GM21447 (cell line): ENCODE measurements around the gene SEMA3G.
A peak's percentile ranks its signal among the peaks of the same experiment; 100 is the strongest.

Experiments used
- ATAC-seq: cut with Tn5 transposase; IDR thresholded peaks from one replicate; pipeline ENCODE4 v1.9.1; 2021; ENCODE audit not compliant: unreplicated experiment

Gene SEMA3G

DNA sequence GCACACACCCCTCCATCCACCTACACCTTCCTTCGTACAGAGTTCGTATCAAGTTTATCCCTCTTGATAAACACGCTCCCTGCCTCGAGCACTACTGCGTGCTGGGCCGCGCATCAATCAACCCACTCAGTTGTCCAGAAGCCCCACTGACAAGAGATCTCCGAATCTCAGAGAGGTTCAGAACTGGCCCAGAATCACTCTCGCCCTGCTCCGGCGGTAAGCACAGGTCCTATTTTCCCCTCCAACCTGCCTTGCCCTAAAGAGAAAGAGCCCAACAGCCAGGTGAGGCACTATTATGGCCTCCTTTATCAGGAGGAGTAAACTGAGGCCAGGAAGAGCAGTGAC, 10.0 kb upstream of the SEMA3G start:
- ATAC-seq = peak; percentile 2

DNA sequence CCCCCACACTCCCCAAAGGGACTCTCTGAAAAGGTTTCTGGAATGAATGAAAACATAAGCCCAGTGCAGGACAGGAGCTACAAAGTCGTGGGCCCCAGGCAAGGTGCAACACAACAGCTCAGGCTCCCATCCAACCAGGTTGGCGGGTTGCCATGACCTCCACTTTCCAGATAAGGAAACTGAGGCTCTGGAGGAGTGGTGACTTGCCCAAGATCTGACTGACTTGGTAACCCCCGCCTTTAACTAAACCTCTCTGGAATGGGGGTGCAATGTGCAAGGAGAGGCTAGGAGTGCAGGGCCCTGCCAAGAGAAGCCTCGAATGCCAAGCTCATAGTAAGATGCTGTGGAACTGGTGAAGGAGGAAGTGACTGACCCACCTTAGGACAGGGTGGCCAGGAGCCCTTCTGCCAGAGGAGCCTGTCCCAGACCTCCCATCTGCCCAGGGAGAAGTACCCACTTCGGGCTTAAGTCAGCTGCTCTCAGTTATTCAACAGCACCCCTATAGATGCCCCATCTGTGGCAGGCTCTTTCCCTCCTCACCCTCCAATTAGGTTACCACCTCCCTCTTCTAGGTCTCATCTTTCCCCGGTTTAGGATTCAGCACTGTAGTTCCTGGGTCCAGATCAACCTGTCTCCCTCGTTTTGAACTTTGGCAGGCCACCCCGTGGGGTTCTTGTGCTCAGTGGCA, 9.5 kb upstream of the SEMA3G start:
- no peak for ATAC-seq

DNA sequence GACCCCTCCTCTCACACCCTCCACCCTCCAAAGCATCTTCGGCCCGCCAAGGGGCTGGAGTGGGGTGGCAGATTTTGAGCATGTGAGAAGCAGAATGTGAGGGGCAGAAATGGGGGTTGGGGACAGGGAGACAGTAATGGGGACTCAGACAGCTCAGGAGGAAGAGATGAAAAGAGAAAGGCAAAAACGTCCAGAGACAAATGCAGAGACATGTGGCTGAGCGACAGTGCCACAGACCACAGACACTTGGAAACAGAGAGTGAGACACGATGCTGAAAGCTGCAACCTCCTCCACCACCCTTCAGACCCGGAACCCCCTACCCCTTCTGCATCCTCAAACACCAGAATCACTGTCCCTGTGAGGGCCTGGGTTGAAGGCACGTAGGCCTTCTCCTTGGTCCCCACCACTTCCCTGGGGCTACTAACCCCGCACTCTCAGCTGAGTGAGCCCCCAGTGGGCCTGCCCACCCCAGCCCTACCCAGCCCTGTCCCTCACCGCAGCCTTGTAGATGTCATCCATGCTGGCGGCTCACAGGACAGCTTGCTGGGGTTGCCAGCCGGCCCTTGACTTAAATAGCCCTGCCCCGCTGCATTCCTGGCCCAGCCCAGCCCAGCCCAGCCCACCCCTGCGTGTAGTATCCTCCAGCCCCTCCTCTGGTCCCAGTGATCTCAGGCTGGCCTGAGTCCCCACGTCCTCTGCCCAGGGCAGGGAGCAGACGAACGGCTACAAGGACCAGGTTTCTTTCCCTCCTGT, 8.8 kb upstream of the SEMA3G start, which contains the start of gene TNNC1:
TSS of gene TNNC1 (minus strand) at position 546 of the 754 bp plus-strand sequence. CDS start at position 520, 26 bp downstream.
- ATAC-seq = no peak

DNA sequence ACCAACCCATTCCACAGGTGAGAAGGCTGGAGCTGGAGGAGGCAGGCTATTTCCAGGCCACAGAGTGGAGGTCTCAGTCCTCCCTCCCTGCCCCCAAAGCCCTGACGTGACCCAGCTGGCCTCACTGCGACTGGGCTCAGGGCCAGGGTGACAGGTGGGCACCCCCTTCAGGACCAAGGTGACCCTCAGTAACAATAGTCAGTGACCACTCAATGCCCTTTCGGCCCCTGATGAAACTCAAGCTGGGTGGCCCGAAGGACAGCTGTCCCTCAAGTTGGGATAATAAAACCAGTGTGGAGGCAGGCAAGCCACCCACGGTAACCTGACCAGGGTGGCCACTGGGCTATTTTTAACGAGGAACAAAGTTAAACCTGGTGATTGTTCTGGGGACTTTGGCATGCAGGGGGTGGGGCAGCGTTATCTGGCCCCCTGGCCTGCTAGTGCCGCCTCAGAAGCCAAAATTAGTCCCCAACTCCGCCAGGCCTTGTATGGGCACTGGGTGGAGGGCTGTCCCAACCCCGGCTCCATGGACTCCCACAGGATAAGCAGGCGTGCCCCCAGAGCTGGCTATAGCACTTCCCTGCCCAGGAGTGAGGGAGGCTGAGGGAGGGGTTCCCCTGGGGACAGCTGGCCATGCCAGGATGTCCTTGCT, 7.8 kb upstream of the SEMA3G start:
- ATAC-seq = no peak

DNA sequence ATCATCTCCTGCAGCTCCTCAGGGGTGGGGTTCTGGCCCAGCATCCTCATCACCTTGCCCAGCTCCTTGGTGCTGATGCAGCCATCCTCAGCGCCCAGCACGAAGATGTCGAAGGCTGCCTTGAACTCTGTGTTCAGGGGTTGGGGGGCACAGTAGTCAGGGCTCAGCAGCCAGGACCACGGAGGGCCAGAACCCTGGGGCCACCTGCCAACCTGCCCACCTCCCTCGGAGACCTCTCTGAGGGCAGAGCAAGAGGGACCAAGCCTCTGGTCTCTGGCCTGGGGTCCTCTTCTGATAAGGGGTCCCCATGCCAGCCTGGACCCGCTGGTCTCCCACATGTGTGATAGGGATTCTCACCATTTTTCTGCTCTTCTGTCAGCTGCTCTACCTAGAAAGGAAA, 7.2 kb upstream of the SEMA3G start:
- no peak for ATAC-seq

DNA sequence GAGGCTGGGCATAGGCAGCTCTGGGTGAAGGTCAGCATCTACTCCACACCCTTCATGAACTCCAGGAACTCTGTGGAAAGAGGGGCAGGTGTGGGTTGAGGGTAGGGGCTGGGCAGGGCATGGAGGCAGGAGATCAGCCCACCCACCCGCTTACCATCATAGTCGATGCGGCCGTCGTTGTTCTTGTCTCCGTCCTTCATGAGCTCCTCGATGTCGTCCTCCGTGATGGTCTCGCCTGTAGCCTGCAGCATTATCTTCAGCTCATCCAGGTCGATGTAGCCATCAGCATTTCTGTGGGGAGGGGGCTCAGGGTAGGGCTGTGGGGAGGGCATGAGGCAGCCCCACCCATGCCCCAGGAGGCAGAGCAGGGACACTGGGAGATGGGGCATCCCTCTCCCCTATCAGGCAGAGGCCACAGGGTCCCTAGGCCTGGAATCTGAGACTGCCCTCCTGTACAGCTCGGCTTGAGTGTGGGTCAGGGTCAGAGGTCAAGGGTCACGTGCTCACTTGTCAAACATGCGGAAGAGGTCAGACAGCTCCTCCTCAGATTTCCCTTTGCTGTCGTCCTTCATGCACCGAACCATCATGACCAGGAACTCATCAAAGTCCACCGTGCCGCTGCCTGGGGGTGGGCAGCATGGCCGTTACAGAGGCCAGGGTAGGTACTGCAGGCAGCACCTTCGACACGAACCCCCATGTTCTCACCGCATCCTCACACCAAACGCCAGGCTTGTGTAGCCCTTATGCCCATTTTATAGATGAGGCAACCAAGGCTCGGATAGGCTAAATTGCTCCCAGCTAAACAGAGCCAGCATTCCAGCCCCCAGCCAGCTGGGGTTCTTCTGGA, 6.6 kb upstream of the SEMA3G start:
- no peak for ATAC-seq

DNA sequence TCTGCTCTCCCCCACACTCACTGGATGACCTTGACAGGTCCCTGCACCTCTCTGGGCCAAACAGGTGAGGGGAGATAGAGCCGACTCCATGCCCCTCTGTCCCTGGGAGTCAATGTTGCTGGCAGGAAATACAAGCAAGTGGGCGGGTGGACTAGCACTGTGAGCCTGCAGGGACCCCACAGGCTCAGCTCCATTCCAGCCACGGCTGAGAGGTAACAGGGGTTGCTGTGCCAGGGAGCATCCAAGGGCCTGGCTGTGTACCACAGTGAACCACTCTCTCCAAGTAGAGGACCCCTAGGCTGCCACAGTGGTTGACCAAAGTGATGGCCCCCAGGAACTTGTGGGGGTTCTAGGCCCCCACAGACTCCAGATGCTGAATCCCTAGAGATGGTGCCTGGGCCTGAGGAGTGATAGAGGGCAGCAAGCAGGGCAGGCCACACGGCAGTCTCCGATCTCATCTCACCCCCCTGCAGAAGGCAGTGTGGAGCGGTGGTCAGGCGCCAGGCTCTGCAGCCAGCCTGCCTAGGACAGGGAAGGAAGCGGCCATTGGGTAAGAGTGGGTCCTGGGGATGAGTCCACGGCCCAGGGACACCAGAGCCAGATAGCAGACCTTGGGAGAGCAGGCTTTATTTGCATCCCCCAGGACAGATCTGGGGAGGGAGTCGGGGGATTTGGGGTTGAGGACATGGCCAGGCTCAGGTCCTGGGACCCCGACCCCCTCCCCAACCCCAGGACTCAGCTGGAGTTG, 5.8 kb upstream of the SEMA3G start:
- ATAC-seq = no peak

DNA sequence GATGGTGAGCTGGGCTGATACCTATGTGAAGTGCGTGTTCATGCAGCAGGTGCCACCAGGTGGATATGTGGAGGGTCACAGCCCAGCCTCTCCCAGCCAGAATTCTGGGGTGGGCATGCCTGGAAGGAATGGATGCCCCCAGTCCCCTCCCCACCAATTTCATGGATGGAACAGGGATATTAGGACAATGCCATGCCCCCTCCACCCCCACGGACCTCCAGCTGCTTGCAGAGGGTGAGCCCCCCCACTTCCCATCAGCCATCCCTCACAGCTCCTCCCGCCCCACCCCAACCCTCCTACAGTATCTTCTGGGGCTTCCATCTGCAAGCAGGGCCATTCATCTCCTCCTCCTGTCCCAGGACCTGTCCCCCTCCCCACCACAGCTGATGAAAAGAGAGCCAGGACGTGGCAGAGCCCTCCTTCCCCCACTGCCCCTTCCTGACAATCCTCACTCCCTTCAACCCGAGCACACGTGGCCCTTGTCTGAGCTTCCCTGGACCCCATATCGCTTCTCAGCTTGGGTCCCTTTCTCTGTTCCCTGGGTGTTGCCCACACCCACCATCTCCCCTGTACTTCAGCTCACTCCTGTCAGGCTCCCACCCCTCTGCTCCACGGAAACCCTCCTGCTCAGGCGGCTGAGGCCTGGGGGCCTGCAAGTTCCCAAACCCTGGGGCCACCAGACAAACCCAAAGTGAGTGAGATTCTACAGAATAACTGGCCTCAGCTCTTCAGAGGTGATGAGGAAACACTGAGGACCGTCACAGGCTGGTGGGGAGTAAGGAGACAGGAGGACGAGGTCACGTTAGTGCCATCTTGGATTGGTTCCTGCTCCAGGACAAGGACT, 2.8 kb upstream of the SEMA3G start:
- no peak for ATAC-seq

DNA sequence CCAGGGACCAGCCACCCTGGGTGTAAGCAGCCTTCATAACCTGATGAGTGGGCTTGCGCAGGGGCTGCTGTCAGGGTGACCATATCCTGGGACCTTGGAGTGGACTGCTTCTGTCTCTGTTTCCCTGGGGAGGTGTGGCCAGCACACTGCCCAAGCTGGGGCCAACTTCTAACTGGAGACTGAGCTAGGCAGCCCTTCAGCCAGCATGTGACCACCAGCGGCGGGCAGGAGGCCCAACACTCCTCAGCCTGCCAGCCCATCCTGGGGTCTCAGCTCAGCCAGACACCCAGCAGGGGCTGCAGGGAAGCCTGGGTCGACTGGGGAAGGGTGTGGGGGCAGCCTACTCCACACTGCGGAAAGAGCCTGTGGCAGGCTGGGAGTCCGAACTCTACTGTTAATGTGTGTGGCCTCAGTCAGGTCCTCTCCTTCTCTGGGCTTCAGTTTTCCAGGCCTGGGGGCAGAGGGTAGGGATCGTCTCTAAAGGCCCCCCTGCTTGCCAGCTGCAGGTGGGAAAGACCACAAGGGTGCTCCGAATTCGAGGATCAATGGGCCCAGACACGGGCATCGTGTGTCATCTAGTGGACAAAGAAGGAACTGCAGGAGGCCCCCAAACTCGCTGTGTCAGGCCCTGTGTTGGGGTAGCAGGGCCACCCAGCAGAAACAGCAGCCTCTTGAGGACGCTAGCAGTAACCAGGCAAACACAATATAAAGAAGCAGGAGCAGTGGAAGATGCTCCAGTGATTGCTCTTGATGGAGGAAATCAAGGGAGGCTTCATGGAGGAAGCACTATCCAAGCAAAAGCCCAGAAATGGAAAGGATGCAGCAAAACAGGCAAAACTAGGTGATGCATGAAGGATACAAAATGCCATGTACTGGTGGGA, 2.0 kb upstream of the SEMA3G start:
- peak; percentile 46 for ATAC-seq

DNA sequence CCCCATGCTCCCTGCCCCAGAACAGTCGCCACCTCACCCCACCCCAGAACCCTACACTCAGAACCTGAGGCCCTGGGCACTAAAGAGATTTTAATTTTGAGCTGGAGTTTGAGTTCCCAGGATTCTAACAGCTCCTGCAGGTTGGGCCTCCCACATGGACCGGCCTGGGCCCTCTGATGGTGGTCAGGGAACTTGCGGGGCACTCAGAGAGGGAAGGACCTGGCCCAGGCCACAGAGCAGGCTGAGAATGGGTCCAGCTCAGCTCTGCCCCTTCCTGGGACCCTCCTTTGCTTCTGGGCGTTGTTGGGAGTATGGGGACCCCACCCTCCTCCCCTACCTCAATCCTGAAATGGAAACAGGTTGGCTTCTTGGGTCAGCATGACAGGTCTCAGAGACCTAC, 1.1 kb upstream of the SEMA3G start:
- no peak for ATAC-seq

DNA sequence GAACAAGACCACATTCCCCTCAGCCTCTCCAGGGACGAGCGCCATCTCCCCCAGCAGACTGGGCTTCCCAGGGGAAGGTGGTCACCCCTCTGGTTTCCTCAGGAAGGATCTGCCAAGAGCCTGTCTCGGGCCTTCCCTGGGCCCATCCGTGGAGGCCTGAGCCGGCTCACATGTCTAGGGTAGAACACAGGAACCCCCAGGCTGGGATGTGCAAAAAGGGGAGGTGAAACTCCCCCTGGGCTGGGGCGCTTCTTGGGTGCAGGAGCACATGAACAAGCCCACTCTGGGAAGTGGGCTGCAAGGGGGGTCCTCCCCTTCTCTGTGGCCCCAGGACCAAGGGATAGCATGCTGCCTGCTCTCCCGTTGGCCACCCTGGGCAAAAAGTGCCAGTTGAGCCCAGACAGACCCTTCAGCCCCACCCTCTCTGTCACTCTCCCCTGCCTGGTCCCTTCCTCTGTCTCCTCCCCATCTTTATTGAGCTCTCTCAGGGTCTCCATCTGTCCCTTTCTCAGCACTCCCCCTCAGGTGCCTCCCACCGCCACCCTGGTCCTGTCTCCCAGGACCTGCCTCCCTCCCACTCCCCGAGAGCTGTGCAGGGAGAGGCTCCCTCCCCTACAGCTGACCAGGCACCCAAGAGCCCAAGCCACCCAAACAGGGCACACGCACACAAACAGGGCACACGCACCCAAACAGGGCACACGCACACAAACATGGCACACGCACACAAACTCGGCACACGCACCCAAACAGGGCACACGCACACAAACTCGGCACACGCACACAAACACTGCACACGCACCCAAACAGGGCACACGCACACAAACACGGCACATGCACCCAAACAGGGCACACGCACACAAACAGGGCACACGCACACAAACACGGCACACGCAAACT, 864 bp downstream of the SEMA3G start:
- ATAC-seq = no peak

DNA sequence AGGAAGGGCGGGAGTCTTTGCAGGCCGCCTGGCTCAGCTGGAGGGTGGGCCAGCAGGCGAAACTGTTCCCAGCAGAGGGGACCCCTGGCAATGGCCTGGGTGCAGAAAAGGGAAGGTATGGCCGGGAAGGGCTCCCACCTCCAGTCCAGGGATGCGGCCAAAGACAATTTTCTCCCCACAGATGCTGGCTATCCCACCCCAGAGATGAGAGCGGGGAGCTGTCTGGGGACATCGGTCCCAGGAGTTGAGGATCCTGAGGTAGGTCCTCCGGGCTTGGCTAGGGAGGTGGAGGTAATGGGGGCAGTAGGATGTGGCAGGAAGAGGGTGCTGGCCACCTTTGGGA, 1.7 kb downstream of the SEMA3G start:
- ATAC-seq = no peak

DNA sequence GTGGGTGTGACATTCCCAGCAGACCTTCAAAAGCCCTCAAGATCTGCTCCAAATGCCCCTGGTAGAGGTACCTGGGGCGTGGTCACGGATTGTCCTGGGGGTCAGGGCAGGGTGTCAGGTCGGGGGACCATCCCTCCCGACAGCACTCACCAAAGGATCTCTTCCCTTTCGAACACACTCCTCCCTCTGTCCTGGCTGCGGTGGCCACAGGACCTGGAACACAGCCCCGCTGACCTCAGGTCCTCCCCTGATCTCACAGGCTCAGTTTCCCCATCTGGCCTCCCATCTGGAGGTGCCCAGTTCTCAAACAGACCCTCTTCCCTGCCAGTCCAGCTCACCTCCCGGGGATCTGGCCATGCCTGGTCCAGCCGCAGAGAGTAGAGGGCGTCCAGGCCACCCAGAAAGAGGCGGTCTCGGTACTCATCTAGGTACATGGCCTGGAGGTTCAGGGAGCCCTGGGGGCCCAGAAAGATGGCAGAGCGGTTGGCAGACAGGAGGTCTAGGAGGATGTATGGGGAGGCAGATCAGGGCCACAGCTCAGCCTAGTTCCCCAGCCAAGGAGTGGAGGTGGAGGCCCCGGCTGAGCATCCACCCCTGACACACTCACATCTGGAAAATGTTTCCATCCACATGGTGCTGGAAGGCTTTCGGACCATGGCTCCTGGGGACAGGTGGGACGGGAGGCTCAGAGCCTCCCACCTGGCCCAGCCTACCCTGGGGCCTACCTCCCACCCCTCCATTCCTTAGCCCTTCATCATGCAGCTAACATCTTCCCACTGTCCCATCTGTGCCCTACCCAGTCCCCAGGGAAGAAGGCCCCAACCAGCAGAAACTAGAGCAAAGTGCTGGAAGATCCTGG, 2.3 kb downstream of the SEMA3G start:
- no peak for ATAC-seq

DNA sequence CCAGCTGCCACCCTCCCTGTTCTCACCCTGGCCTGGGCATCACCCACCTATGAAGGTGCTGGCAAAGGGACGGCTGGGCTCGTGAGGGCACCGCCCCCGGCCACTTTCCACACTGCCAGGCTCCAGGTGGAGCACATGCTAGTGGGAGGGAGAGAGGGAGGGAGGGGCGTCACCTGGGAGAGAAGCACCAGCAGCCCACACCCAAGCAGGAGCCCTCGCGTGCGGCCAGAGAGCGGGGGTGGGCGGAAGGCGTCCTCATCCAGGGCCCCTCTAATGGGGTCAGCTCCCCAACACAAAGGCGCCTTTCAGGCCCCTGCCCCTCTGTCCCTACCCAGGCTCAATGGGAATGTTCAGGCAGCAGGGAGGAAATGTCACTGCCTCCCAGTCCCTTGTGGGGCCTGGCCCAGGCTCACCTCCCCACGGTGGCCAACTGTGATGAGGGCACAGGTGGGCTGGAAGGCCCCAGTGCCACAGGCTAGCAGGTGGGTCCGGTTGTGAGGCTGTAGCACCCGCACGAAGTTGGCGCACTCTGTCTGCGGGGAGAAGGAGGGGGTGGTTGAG, 3.1 kb downstream of the SEMA3G start:
- no peak for ATAC-seq

DNA sequence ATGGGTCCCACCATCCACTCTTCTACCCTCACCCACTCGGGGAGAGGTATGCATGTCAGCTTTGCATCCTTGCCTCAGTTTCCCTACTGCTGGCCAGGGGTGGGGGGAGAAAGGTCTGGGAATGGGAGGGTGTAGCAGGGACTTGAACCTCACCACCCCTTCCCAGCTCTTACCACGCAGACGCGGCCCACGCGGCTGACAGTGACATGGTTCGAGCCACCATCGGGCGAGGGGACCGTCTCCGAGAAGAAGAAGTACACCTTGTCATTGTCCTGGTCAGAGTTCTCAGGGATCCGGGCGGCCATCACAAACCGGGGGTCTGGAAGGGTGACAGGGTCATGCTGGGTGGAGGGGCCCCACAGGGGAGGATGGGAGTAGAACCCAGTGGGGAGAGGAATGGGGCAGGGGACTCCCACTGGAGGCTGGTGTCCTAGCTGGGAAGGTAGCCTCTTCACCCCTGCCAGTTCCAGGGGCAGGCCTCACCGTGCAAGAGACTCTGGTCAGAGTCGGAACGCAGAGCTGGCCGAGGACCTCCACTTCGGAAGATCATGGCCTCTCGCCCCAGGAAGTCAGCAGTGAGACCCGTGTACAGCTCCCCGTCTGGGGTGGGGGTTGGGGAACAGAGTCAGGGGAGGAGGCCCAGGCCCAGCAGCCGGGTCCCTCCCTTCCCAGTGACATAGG, 3.7 kb downstream of the SEMA3G start:
- ATAC-seq = no peak

DNA sequence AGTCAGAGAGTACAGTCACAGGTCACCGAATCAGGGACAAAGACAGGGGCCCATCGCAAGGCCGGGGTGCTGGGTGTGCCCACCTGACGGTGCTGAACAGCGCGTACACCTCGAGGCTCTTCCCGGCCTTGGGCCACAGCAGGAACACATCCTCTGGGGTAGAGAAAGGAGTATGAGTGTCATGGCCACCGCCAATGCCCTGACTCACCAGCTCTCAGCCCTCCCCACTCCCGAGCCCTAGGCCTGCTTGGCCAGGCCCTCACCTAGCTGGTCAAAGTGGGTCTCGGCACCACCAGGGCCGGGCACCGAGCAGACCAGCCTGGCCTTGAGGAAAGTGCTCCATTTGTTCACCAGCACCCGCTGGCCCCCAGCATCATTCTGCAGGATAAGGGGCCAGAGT, 4.2 kb downstream of the SEMA3G start:
- no peak for ATAC-seq
